ENCODE data around the gene IL20. TPM values are rescaled to one million over a fixed set of nuclear protein-coding genes. Genes with fewer than 3 reads are reported as not detected.
A peak's percentile ranks its signal among the peaks of the same experiment; 100 is the strongest.
"Not testable (repeated sequence)": the region's sequence is repeated elsewhere in the genome, so short reads cannot be mapped to it uniquely, and the experiment has no call there.

IL20 gene
- polyA plus RNA-seq, 6 donors from 2014 or later = not detected

DNA sequence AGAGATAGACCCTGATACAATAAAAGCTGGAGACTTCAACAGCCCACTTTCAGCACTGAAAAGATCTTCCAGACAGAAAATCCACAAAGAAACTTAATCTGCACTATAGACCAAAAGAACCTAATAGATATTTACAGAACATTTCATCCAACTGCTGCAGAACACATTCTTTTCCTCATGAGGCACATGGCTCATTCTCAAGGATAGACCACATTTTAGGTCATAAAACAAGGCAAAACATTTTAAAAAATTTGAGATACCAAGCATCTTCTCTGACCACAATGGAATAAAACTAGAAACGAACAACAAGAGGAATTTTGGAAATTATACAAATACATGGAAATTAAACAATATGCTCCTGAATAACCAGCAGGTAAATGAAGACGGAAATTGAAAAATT lies 15.0 kb upstream of the IL20 start:
- peaks cover 6 to 19% (median 7%) of the 10 kb centered on the region in 3 donors for H3K27me3 Mint-ChIP-seq
- DNase-seq (no peak), ATAC-seq (ENCODE audit: low read depth in 2 of 2) (no peak)
- no peak overlapping the region for H3K4me3 Mint-ChIP-seq
- no peaks in the 10 kb centered on the region for H3K4me1 Mint-ChIP-seq
- peaks cover 0 to 17% (median 3%) of the 10 kb centered on the region in 7 donors for H3K9me3 Mint-ChIP-seq
- no peaks in the 10 kb centered on the region for H3K36me3 Mint-ChIP-seq
- peak overlapping the region in 1 of 6 donors; percentile 4 for H3K27ac Mint-ChIP-seq

DNA sequence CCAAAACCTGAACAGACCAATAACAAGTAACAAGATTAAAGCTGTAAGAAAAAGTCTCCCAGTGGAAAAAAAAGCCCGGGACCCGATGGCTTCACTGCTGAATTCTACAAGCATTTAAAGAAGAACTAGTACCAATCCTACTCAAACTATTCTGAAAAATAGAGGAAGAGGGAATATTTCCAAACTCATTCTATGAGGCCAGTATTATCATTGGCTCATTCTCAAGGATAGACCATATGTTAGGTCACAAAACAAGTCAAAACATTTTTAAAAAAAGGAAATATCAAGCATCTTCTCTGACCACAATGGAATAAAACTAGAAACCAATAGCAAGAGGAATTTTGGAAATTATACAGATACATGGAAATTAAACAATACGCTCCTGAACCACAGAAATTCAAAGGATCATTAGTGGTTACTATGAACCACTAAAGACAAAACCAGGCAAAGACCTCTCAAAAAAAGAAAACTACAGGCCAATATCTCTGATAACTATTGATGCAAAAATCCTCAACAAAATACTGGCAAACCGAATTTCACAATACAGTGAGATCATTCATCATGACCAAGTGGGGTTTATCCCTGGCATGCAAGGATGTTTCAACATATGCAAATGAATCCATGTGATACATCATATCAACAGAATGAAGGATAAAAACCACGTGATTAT lies 13.9 kb upstream of the IL20 start:
- Mint-ChIP-seq H3K4me1 (peaks cover 0 to 1% (median 0%) of the 10 kb centered on the region in 3 donors), H3K4me3 (no peak overlapping the region), H3K36me3 (no peaks in the 10 kb centered on the region), H3K27me3 (peaks cover 4 to 19% (median 7%) of the 10 kb centered on the region in 3 donors), H3K9me3 (peaks cover 0 to 17% (median 3%) of the 10 kb centered on the region in 7 donors), H3K27ac (no peak overlapping the region)
- no peak for DNase-seq
- no peak for ATAC-seq (ENCODE audit: low read depth in 2 of 2)

DNA sequence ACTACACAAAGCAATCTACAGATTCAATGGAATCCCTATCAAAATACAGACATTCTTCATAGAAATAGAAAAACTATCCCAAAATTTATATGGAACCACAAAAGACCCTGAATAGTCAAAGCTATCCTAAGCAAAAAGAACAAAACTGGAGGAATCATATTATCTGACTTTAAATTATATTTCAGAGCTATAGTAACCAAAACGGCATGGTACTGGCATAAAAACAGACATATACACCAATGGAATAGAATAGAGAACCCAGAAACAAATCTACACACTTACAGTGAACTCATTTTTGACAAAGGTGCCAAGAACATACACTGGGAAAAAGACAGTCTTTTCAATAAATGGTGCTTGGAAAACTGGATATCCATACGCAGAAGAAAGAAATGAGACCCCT lies 12.8 kb upstream of the IL20 start:
- H3K4me3 Mint-ChIP-seq; H3K36me3 Mint-ChIP-seq; H3K4me1 Mint-ChIP-seq; DNase-seq; ATAC-seq (ENCODE audit: low read depth in 2 of 2); H3K27ac Mint-ChIP-seq: not testable (repeated sequence)
- peaks cover 0 to 17% (median 3%) of the 10 kb centered on the region in 7 donors for H3K9me3 Mint-ChIP-seq
- H3K27me3 Mint-ChIP-seq = peaks cover 4 to 19% (median 7%) of the 10 kb centered on the region in 3 donors

DNA sequence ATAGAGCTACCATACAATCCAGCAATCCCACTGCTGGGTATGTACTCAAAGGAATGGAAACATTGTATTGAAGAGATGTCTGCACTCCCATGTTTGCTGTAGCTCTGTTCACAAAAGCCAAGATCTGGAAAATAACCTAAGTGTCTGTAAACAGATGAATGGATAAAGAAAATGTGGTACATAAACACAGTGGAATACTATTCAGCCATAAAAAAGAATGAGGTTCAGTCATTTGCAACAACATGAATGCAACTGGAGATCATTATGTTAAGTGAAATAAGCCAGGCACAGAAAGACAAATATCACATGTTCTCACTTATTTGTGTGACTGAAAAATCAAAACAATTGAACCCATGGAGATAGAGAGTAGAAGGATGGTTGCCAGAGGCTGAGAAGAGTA lies 11.7 kb upstream of the IL20 start:
- not testable (repeated sequence) for H3K36me3 Mint-ChIP-seq; ATAC-seq (ENCODE audit: low read depth in 2 of 2); DNase-seq; H3K4me3 Mint-ChIP-seq; H3K27ac Mint-ChIP-seq; H3K4me1 Mint-ChIP-seq
- peaks cover 0 to 17% (median 3%) of the 10 kb centered on the region in 7 donors for H3K9me3 Mint-ChIP-seq
- H3K27me3 Mint-ChIP-seq = peaks cover 0 to 13% (median 7%) of the 10 kb centered on the region in 3 donors

DNA sequence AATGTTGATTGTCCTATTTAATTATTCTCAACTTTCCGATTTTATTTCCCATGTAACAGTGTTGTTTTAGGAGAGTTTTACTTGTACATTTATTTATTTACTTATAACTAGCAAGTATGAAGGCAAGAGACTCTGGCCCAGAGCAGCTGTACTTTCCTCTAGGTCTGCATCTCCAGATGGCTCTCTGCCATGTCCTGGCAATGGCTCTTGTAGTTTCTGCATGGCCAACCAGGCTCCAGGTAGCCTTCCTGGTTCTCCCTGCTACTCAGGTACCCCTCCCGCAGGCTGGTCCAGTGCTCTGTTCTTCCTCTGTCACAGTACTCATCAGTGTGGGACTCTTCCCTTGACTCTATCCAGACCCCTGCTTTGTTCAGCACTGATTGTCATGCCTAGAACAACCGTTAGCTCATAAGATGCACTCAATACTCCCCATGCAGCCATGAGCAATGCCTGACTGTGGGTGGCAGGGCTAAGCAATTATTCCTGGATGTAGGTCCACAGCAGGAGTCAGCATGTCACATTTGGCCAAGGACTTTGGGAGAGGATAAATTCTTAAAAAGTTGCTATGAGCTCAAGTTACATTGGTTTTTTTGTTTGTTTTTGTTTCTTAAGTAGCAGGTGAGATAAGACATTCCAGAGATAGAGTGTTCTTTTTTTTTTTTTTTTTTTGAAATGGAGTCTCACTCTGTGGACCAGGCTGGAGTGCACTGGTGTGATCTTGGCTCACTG lies 10.9 kb upstream of the IL20 start:
- H3K27ac Mint-ChIP-seq = peak overlapping the region in 1 of 6 donors; percentile 29
- no peak overlapping the region for H3K4me3 Mint-ChIP-seq

DNA sequence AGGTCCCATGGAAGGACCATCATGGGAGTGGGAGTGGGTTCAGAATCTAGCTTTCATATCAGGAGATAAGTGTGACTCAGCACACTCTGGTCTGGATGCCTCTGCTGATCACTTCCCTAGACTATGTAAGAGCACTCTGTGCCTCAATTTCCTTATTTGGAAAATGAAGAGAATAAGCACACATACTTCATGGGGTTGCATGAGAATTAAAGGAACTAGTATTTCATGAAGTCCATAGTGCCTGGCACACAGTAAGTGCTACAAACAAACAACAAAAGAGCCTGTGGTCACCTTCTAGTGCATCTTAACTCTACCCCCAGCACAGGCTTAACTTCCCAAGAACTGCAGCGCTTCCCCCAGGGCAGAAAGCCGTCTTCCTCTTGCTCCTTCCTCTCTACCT lies 9.6 kb upstream of the IL20 start:
- ATAC-seq (ENCODE audit: low read depth in 2 of 2) (no peak), DNase-seq (no peak)
- H3K4me1 Mint-ChIP-seq = peaks cover 0 to 6% (median 3%) of the 10 kb centered on the region in 3 donors
- peaks cover 0 to under 1% of the 10 kb centered on the region in 2 donors for H3K36me3 Mint-ChIP-seq
- no peak overlapping the region for H3K27ac Mint-ChIP-seq
- no peak overlapping the region for H3K4me3 Mint-ChIP-seq
- peaks cover 0 to 17% (median 3%) of the 10 kb centered on the region in 7 donors for H3K9me3 Mint-ChIP-seq
- peaks cover under 1 to 6% (median 2%) of the 10 kb centered on the region in 3 donors for H3K27me3 Mint-ChIP-seq

More for the DNA sequence above, 10.9 kb upstream of the IL20 start:
- DNase-seq = no peak
- H3K9me3 Mint-ChIP-seq = peaks cover 0 to 17% (median 3%) of the 10 kb centered on the region in 7 donors
- H3K27me3 Mint-ChIP-seq = peaks cover 0 to 7% (median 6%) of the 10 kb centered on the region in 3 donors
- H3K36me3 Mint-ChIP-seq = no peaks in the 10 kb centered on the region
- peaks cover 0 to 6% (median 3%) of the 10 kb centered on the region in 3 donors for H3K4me1 Mint-ChIP-seq
- no peak for ATAC-seq (ENCODE audit: low read depth in 2 of 2)

DNA sequence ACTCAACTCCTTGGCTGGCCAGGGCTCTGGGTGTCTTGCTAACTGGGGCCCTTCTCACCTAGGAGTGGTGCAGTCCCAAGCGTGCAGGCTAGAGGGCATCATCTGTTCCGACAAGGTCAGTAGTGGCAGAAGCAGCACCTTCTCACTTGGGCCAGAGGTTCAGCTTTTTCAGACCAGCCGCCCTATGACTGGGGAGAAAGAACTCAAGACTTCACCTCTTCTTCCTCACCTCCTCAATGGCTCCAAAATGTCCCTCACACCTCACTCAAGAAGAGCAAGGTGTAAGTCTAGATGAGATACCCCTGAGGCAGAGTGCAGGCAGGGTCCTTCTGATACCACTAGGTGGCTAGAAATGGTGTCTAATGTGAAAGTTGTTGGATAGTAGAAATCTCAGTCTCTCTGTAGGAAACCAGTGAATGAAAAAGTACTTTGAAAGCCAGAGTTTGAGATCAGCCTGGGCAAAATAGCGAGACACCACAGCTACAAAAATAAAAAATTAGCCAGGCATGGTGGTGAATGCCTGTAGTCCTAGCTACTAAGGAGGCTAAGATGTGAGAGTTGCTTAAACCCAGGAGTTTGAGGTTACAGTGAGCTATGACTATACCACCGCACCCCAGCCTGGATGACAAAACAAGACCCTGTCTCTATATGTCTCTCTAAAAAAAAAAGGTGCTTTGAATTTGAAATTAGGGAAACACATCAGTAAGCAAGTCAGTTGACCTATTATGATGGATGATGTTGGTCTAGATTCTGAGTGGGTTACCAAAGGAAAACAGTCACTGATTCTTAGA lies 8.6 kb upstream of the IL20 start:
- H3K27me3 Mint-ChIP-seq = peaks cover 8 to 14% (median 11%) of the 10 kb centered on the region in 3 donors
- H3K27ac Mint-ChIP-seq = no peak overlapping the region
- ATAC-seq (ENCODE audit: low read depth in 2 of 2) = peak; percentile 63 to 69
- DNase-seq = no peak
- peaks cover 0 to 17% (median 3%) of the 10 kb centered on the region in 7 donors for H3K9me3 Mint-ChIP-seq
- peaks cover 0 to 8% of the 10 kb centered on the region in 2 donors for H3K36me3 Mint-ChIP-seq
- no peak overlapping the region for H3K4me3 Mint-ChIP-seq
- H3K4me1 Mint-ChIP-seq = peaks cover 0 to 6% (median 3%) of the 10 kb centered on the region in 3 donors

DNA sequence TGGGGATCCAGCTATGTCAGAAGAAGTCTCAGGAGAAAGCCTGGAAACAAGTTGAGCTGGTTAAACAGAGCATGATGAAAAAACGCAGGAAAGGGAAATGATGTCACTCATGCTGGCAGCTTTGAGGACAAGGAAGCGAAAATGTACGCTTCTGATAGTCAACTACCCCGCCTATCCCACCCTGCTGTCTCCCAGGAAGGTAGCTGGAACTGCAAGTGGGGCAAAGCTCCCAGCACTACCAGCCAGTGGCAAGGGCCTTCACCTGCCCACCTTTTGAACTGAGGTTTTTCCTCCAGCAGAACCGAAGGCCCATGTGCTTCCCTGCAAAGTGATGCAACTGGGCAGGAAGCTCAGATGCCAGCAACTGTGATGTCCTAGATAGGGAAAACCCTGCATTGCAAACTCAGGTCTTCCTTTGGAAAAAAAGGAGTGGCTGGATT lies 6.3 kb upstream of the IL20 start:
- Mint-ChIP-seq H3K9me3 (no peaks in the 10 kb centered on the region), H3K27me3 (peaks cover 13 to 22% (median 19%) of the 10 kb centered on the region in 3 donors), H3K27ac (no peak overlapping the region), H3K36me3 (peaks cover 0 to 8% of the 10 kb centered on the region in 2 donors), H3K4me3 (no peak overlapping the region), H3K4me1 (peaks cover 0 to 6% (median 3%) of the 10 kb centered on the region in 3 donors)
- no peak for ATAC-seq (ENCODE audit: low read depth in 2 of 2)
- no peak for DNase-seq

DNA sequence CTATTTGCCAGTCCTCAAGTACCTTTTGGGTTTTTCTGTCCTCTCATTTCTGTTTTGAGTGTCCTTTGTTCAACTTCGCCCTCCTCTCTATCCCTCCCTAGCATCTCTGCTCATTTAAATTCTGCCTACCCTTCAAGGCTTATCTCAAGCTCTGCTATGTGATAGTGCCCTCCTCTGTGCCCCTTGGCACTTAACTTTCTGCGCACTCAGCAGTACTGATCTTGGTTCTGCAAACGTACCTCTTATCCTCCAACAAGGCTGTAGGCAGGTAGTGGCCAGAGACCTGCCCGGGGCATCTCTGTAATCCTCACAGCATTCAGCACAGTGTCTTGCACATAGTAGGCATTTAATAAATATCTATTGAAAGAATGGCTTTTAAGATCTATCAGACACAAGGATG lies 5.3 kb upstream of the IL20 start:
- Mint-ChIP-seq H3K9me3 (no peaks in the 10 kb centered on the region), H3K4me1 (peaks cover 5 to 8% (median 6%) of the 10 kb centered on the region in 3 donors), H3K4me3 (no peak overlapping the region), H3K27ac (no peak overlapping the region), H3K36me3 (peaks cover 0 to 8% of the 10 kb centered on the region in 2 donors), H3K27me3 (peaks cover 13 to 22% (median 19%) of the 10 kb centered on the region in 3 donors)
- ATAC-seq (ENCODE audit: low read depth in 2 of 2) (no peak), DNase-seq (no peak)

DNA sequence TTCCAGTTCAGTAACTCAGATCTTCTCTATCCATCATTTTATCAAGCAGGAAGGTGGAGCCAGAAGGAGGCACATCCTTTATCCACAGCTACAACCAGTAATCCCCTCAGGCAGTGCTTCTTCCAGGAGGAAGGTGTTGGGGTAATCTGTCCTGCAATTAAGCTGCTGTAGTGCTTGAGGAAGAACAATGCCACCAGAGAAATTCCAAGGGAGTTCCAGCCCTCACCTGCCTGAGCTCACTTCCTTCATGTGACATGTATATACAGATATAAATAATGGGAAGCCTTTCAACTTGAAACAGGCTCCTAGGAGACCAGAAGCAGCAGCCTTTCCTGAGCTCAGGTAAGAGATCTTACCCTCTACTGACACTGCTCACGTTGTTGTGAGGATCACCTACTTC lies 2.2 kb upstream of the IL20 start:
- Mint-ChIP-seq H3K9me3 (no peaks in the 10 kb centered on the region), H3K4me1 (peaks cover 0 to 8% (median 6%) of the 10 kb centered on the region in 3 donors), H3K27me3 (peaks cover 18 to 22% (median 19%) of the 10 kb centered on the region in 3 donors), H3K4me3 (no peak overlapping the region), H3K36me3 (peaks cover 0 to 8% of the 10 kb centered on the region in 2 donors), H3K27ac (peak overlapping the region in 1 of 6 donors; percentile 67)
- DNase-seq (no peak), ATAC-seq (ENCODE audit: low read depth in 2 of 2) (no peak)

DNA sequence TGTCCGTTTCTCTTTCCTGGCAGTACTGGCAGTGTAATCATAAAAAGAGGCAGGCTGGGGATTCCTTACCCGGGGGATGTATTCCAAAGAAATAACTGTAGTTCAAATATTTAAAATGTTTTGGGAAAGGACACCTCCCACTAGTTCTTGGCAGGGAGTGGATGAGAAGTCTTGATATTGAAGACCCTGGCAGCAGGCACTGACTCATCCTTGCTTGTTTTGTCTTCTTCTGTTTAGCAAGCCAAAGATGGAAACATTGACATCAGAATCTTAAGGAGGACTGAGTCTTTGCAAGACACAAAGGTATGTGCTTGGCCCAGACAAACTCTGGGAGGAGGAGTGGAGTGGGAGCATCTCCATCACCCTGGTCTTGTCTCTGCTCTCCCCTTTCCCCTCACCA lies 639 bp downstream of the IL20 start:
- H3K4me3 Mint-ChIP-seq = no peak overlapping the region
- peaks cover 15 to 16% (median 15%) of the 10 kb centered on the region in 3 donors for H3K27me3 Mint-ChIP-seq
- DNase-seq (no peak), ATAC-seq (ENCODE audit: low read depth in 2 of 2) (no peak)
- H3K4me1 Mint-ChIP-seq = peaks cover 0 to 11% (median 8%) of the 10 kb centered on the region in 3 donors
- H3K27ac Mint-ChIP-seq = peak overlapping the region in 1 of 6 donors; percentile 61
- H3K36me3 Mint-ChIP-seq = peaks cover 0 to 6% of the 10 kb centered on the region in 2 donors
- H3K9me3 Mint-ChIP-seq = no peaks in the 10 kb centered on the region

DNA sequence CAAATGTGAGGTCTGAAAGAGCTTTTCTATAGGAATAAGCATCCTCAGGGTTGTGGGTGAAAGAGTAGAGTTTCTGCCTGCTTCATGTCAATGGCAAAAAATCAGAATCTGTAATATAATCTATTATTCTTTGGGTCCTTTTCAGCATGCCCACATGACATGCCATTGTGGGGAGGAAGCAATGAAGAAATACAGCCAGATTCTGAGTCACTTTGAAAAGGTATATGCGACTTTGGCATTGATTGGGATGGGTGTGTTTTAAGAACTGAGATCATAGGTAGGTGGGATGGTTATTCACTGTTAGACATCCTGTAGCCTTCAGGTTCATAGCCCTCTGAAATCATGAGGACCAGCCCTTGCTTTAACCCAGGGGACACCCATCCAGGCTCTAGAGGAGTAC lies 1.8 kb downstream of the IL20 start:
- no peaks in the 10 kb centered on the region for H3K9me3 Mint-ChIP-seq
- no peaks in the 10 kb centered on the region for H3K36me3 Mint-ChIP-seq
- H3K27me3 Mint-ChIP-seq = peaks cover 8 to 11% (median 9%) of the 10 kb centered on the region in 3 donors
- ATAC-seq (ENCODE audit: low read depth in 2 of 2) = no peak
- peak overlapping the region in 1 of 6 donors; percentile 42 for H3K27ac Mint-ChIP-seq
- DNase-seq = no peak
- peaks cover 0 to 11% (median 8%) of the 10 kb centered on the region in 3 donors for H3K4me1 Mint-ChIP-seq
- no peak overlapping the region for H3K4me3 Mint-ChIP-seq

DNA sequence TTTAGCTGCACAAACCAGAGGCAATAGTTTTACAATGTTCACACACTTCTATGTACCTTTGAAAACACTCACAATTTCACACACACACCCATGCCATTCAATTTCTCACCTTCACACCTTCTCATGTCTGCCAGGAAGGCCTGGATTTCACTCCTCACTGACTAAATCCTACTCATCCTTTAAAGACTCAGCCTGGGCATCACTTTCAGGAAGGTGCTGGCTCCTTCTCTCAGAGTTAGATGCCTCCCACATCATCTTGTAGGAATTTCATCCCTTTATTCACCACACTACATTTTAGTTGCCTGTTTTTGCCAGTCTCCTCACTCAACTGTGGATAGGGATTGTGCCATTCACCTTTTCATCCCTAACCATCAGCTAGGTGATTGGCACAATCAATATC lies 2.3 kb downstream of the IL20 start:
- no peaks in the 10 kb centered on the region for H3K9me3 Mint-ChIP-seq
- no peak overlapping the region for H3K4me3 Mint-ChIP-seq
- H3K4me1 Mint-ChIP-seq = peaks cover 0 to 11% (median 8%) of the 10 kb centered on the region in 3 donors
- no peak for ATAC-seq (ENCODE audit: low read depth in 2 of 2)
- peak overlapping the region in 2 of 6 donors; percentile 47 to 59 for H3K27ac Mint-ChIP-seq
- H3K27me3 Mint-ChIP-seq = peaks cover 6 to 11% (median 7%) of the 10 kb centered on the region in 3 donors
- DNase-seq = no peak
- H3K36me3 Mint-ChIP-seq = no peaks in the 10 kb centered on the region
